Astrocyte (in vitro differentiated cells and primary cell): ENCODE results near the gene RPS3. TPM values are rescaled to one million over a fixed set of nuclear protein-coding genes. Genes with fewer than 3 reads are reported as not detected.

ENCODE experiments used
- DNase-seq: peaks from one replicate; pipeline ENCODE4 v3.0.0-alpha.2; 2010; ENCODE audit warnings: low read depth
- FAIRE-seq: peaks from 2 replicates; lab custom pipeline; 2011; peaks lifted over from hg19 to GRCh38; lab: Jason Lieb, UNC
- H2AFZ ChIP-seq: 2 replicates; pipeline ENCODE4 v1.6.0; 2012; ENCODE audit warnings: low read depth, low read length, inconsistent platforms
- H3K27ac ChIP-seq: 2 replicates; pipeline ENCODE4 v1.5.1; 2011; ENCODE audit warnings: low read depth, low read length, inconsistent platforms
- H3K27me3 ChIP-seq: 2 replicates; pipeline ENCODE4 v1.6.0; 2011; ENCODE audit warnings: low read length, inconsistent platforms; ENCODE audit not compliant: insufficient read depth
- H3K36me3 ChIP-seq: 2 replicates; pipeline ENCODE4 v1.5.1; 2011; ENCODE audit warnings: low read length, inconsistent platforms; ENCODE audit not compliant: insufficient read depth
- H3K4me1 ChIP-seq: 2 replicates; pipeline ENCODE4 v1.5.1; 2011; ENCODE audit warnings: low read length, inconsistent platforms; ENCODE audit not compliant: insufficient read depth
- H3K4me2 ChIP-seq: 2 replicates; pipeline ENCODE4 v1.6.0; 2012; ENCODE audit warnings: low read length, inconsistent platforms
- H3K4me3 ChIP-seq: 2 replicates; pipeline ENCODE4 v1.5.1; 2011; ENCODE audit warnings: low read depth, mild to moderate bottlenecking, low read length, inconsistent platforms; ENCODE audit not compliant: insufficient read depth
- H3K79me2 ChIP-seq: 2 replicates; pipeline ENCODE4 v1.6.0; 2012; ENCODE audit warnings: mild to moderate bottlenecking, low read length, inconsistent platforms; ENCODE audit not compliant: insufficient read depth
- H3K9ac ChIP-seq: 2 replicates; pipeline ENCODE4 v1.6.0; 2012; ENCODE audit warnings: mild to moderate bottlenecking, low read length, inconsistent platforms
- H3K9me3 ChIP-seq: 2 replicates; pipeline ENCODE4 v1.5.1; 2012; ENCODE audit warnings: low read depth, mild to moderate bottlenecking, low read length, inconsistent platforms; ENCODE audit not compliant: insufficient read depth
- H4K20me1 ChIP-seq: 2 replicates; pipeline ENCODE4 v1.6.0; 2012; ENCODE audit warnings: low read length, inconsistent platforms; ENCODE audit not compliant: insufficient read depth
- H3K27ac Mint-ChIP-seq: one replicate; pipeline ENCODE4 v1.8.0; 2021; ENCODE audit warnings: mild to moderate bottlenecking, mixed read lengths; ENCODE audit not compliant: unreplicated experiment
- H3K27me3 Mint-ChIP-seq: one replicate; pipeline ENCODE4 v1.8.0; 2021; ENCODE audit warnings: low read depth, mixed read lengths; ENCODE audit not compliant: unreplicated experiment
- H3K36me3 Mint-ChIP-seq: one replicate; pipeline ENCODE4 v1.8.0; 2021; ENCODE audit warnings: low read depth, mixed read lengths; ENCODE audit not compliant: unreplicated experiment
- H3K4me1 Mint-ChIP-seq: one replicate; pipeline ENCODE4 v1.8.0; 2021; ENCODE audit warnings: low read depth, mixed read lengths; ENCODE audit not compliant: unreplicated experiment
- H3K4me3 Mint-ChIP-seq: one replicate; pipeline ENCODE4 v1.8.0; 2021; ENCODE audit warnings: mild to moderate bottlenecking, moderate library complexity, mixed read lengths; ENCODE audit not compliant: unreplicated experiment
- H3K9me3 Mint-ChIP-seq: one replicate; pipeline ENCODE4 v1.8.0; 2021; ENCODE audit warnings: mild to moderate bottlenecking, mixed read lengths; ENCODE audit not compliant: unreplicated experiment
- EZH2 ChIP-seq: IDR thresholded peaks from 2 replicates; pipeline ENCODE4 v1.6.1; 2012; ENCODE audit warnings: mild to moderate bottlenecking, low read length, inconsistent platforms; ENCODE audit not compliant: insufficient read depth
- total RNA-seq: library from RNA; stranded (reverse); gene quantifications from 2 replicates; pipeline ENCODE4 v1.2.1, GENCODE V29; 2021
- TF ChIP-seq, protein P1 (sequence below): IDR thresholded peaks from 2 replicates; pipeline ENCODE4 v1.5.1; 2011; ENCODE audit warnings: low read depth, mild to moderate bottlenecking, inconsistent platforms, low read length, moderate library complexity; ENCODE audit not compliant: insufficient read depth

RPS3 gene
- total RNA-seq, 1 donor from 2014 or later, result 1,898 TPM

DNA sequence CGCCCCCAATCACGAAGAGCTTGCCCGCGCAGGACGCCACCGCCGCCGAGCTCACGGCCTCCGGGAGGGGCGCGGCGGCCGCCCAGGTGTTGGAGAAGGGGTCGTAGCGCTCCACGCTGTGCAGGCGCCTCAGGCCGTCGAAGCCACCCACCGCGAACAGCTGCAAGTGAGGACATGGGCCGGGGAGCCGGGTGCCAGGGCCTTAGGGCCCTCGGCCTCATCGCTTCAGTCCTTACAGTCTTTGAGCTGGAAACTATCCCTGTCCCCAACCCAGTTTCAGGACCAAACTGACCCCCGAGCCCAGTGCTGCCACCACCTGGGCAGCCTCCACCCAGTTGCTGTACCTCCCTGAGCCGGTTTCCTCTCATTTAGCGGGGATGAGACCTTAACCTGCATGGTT lies 26.1 kb downstream of the RPS3 start:
- FAIRE-seq, result no peak
- Histone ChIP-seq H3K27ac (no peak overlapping the region), H3K4me2 (no peak overlapping the region), H3K9me3 (peaks cover 10% of the 10 kb centered on the region), H3K9ac (no peak overlapping the region), H3K27me3 (peaks cover 4% of the 10 kb centered on the region), H2AFZ (no peak overlapping the region), H4K20me1 (no peaks in the 10 kb centered on the region), H3K4me3 (no peak overlapping the region), H3K36me3 (no peaks in the 10 kb centered on the region), H3K79me2 (peaks cover under 1% of the 10 kb centered on the region), H3K4me1 (peaks cover 3% of the 10 kb centered on the region)
- H3K4me3 Mint-ChIP-seq, result no peak overlapping the region
- DNase-seq, result no peak
- H3K27ac Mint-ChIP-seq, result no peak overlapping the region
- peaks cover 9% of the 10 kb centered on the region for H3K9me3 Mint-ChIP-seq
- H3K27me3 Mint-ChIP-seq, result peaks cover 15% of the 10 kb centered on the region
- H3K36me3 Mint-ChIP-seq, result peaks cover 11% of the 10 kb centered on the region
- peaks cover 8% of the 10 kb centered on the region for H3K4me1 Mint-ChIP-seq
- TF ChIP-seq, protein P1, sequence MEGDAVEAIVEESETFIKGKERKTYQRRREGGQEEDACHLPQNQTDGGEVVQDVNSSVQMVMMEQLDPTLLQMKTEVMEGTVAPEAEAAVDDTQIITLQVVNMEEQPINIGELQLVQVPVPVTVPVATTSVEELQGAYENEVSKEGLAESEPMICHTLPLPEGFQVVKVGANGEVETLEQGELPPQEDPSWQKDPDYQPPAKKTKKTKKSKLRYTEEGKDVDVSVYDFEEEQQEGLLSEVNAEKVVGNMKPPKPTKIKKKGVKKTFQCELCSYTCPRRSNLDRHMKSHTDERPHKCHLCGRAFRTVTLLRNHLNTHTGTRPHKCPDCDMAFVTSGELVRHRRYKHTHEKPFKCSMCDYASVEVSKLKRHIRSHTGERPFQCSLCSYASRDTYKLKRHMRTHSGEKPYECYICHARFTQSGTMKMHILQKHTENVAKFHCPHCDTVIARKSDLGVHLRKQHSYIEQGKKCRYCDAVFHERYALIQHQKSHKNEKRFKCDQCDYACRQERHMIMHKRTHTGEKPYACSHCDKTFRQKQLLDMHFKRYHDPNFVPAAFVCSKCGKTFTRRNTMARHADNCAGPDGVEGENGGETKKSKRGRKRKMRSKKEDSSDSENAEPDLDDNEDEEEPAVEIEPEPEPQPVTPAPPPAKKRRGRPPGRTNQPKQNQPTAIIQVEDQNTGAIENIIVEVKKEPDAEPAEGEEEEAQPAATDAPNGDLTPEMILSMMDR, result no peak
- TF ChIP-seq EZH2, result no peak

DNA sequence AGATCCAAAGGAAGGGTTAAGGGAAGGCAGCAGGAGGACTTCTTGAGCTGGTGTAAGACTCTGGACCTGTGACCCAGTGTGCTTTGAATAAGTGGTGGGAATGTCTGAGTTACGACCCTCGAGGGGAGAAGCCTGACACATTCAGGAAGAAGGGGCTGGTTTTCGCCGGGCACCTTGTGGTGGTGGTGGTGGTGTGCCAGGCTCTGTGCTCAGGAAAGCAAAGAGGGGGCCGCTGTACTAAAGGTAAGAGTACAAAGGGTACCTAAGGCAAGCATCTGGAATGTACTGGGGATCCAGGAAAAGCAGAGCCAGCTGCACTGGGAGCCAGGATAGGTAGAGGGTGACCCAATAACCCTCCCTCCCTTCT lies 27.4 kb downstream of the RPS3 start:
- H3K9ac ChIP-seq, result no peak overlapping the region
- no peak overlapping the region for H3K27ac Mint-ChIP-seq
- peaks cover 10% of the 10 kb centered on the region for H3K9me3 ChIP-seq
- peaks cover 27% of the 10 kb centered on the region for H3K27me3 Mint-ChIP-seq
- no peak for FAIRE-seq
- H3K4me1 ChIP-seq, result peaks cover 8% of the 10 kb centered on the region
- DNase-seq, result no peak
- H3K4me1 Mint-ChIP-seq, result peaks cover 2% of the 10 kb centered on the region
- H3K27ac ChIP-seq, result no peak overlapping the region
- H2AFZ ChIP-seq, result no peak overlapping the region
- peaks cover 17% of the 10 kb centered on the region for H3K27me3 ChIP-seq
- H3K9me3 Mint-ChIP-seq, result peaks cover 16% of the 10 kb centered on the region
- TF ChIP-seq EZH2, result no peak
- TF ChIP-seq, protein P1, result no peak
- H3K4me3 Mint-ChIP-seq, result no peak overlapping the region
- H3K79me2 ChIP-seq, result no peaks in the 10 kb centered on the region
- H3K36me3 ChIP-seq, result no peaks in the 10 kb centered on the region
- H4K20me1 ChIP-seq, result no peaks in the 10 kb centered on the region
- H3K4me3 ChIP-seq, result no peak overlapping the region
- no peak overlapping the region for H3K4me2 ChIP-seq
- peaks cover 15% of the 10 kb centered on the region for H3K36me3 Mint-ChIP-seq

DNA sequence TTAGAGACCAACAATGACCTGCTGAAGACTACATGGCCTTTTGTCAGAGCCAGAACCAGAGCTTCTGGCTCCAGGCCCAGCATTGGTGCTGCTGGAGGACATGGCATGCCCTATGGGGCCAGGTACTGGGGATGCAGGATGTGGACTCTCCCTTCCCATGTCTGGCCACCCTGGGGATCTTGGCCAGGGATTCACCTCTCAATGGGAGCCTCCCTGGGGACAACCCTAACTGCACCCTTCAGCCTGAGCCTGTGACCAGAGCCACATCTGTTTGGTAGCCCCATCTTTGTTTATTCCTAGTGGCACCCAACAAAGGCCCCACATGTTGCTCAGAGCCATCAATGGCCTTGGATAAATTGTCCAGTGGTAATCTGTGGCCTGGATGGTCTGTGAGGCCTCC lies 27.9 kb downstream of the RPS3 start:
- Histone ChIP-seq H3K27ac (no peak overlapping the region), H4K20me1 (no peaks in the 10 kb centered on the region), H3K4me3 (no peak overlapping the region), H3K4me2 (no peak overlapping the region), H3K9me3 (peaks cover 10% of the 10 kb centered on the region), H3K27me3 (peaks cover 21% of the 10 kb centered on the region), H3K79me2 (no peaks in the 10 kb centered on the region), H3K9ac (no peak overlapping the region), H2AFZ (no peak overlapping the region), H3K4me1 (peaks cover 8% of the 10 kb centered on the region), H3K36me3 (no peaks in the 10 kb centered on the region)
- FAIRE-seq (no peak), DNase-seq (no peak)
- Mint-ChIP-seq H3K36me3 (peaks cover 16% of the 10 kb centered on the region), H3K27ac (no peak overlapping the region), H3K4me1 (peaks cover 2% of the 10 kb centered on the region), H3K4me3 (no peak overlapping the region), H3K27me3 (peaks cover 32% of the 10 kb centered on the region), H3K9me3 (peaks cover 16% of the 10 kb centered on the region)
- TF ChIP-seq, protein P1, result no peak
- TF ChIP-seq EZH2, result no peak
